Subcutaneous abdominal adipose tissue (tissue), 5 donors: ENCODE measurements around the gene DND1.
"Not testable (repeated sequence)": the region's sequence is repeated elsewhere in the genome, so short reads cannot be mapped to it uniquely, and the experiment has no call there.

ENCODE experiments used
- H3K27ac ChIP-seq: one replicate; pipeline ENCODE4 v1.7.0; 2013; ENCODE audit warnings: low read depth, mild to moderate bottlenecking, inconsistent platforms, low read length, moderate library complexity
- H3K27me3 ChIP-seq, 5 donors: one replicate each; pipeline ENCODE4 v1.7.0; 2013; ENCODE audit warnings: low read length in 5 of 5, inconsistent platforms in 1 of 5; ENCODE audit not compliant: control insufficient read depth in 5 of 5, insufficient read depth in 4 of 5
- H3K36me3 ChIP-seq, 5 donors: one replicate each; pipeline ENCODE4 v1.7.0; 2013; ENCODE audit warnings: low read length in 5 of 5; ENCODE audit not compliant: control insufficient read depth in 5 of 5, insufficient read depth in 5 of 5
- H3K4me1 ChIP-seq, 5 donors: one replicate each; pipeline ENCODE4 v1.7.0; 2013; ENCODE audit warnings: low read length in 5 of 5, mild to moderate bottlenecking in 3 of 5, moderate library complexity in 1 of 5; ENCODE audit not compliant: control insufficient read depth in 5 of 5, insufficient read depth in 5 of 5
- H3K4me3 ChIP-seq, 5 donors: one replicate each; pipeline ENCODE4 v1.7.0; 2013; ENCODE audit warnings: low read length in 5 of 5, low read depth in 1 of 5
- H3K9ac ChIP-seq, 5 donors: one replicate each; pipeline ENCODE4 v1.7.0; 2013; ENCODE audit warnings: low read length in 5 of 5, mild to moderate bottlenecking in 4 of 5, moderate library complexity in 3 of 5
- H3K9me3 ChIP-seq, 5 donors: one replicate each; pipeline ENCODE4 v1.7.0; 2013; ENCODE audit warnings: low read length in 5 of 5; ENCODE audit not compliant: control insufficient read depth in 5 of 5
- donor health status: healthy.
- donor health status: healthy.
- donor health status: healthy.
- donor health status: healthy.
- donor health status: healthy.

The DND1 gene

GRCh38 chr5:140673187-140673976, at the start of gene DND1:
TSS of gene DND1 (minus strand) at chr5:140673576. CDS start at chr5:140673542, 34 bp downstream.
- Histone ChIP-seq H3K4me1 (peaks cover 0 to 9% (median 4%) of the 10 kb centered on the region in 5 donors), H3K9ac (no peak within 1 kb of the TSS), H3K27ac (no peak within 1 kb of the TSS), H3K4me3 (peak within 1 kb of the TSS in 3 of 5 donors; percentile 16 to 39 (median 22)), H3K36me3 (peaks cover 0 to 94% (median 74%) of the 10 kb centered on the region in 5 donors), H3K9me3 (no peaks in the 10 kb centered on the region), H3K27me3 (no peaks in the 10 kb centered on the region)

GRCh38 chr5:140721395-140721794, 48.0 kb upstream of the DND1 start:
- not testable (repeated sequence) for H3K4me1 ChIP-seq, H3K27ac ChIP-seq, H3K36me3 ChIP-seq, H3K4me3 ChIP-seq, H3K9me3 ChIP-seq, H3K9ac ChIP-seq, H3K27me3 ChIP-seq

GRCh38 chr5:140720738-140721137, 47.4 kb upstream of the DND1 start:
- H3K27me3 ChIP-seq, H3K4me3 ChIP-seq, H3K36me3 ChIP-seq, H3K4me1 ChIP-seq, H3K9ac ChIP-seq, H3K27ac ChIP-seq, H3K9me3 ChIP-seq: not testable (repeated sequence)

- H3K27ac ChIP-seq = no peak overlapping the region
- no peaks in the 10 kb centered on the region for H3K36me3 ChIP-seq
- H3K9me3 ChIP-seq = no peaks in the 10 kb centered on the region
- H3K4me1 ChIP-seq = no peaks in the 10 kb centered on the region
- H3K4me3 ChIP-seq = no peak overlapping the region
- no peaks in the 10 kb centered on the region for H3K27me3 ChIP-seq
- peak overlapping the region in 1 of 5 donors; percentile 28 for H3K9ac ChIP-seq
Measured at GRCh38 chr5:140718266-140718592, 44.9 kb upstream of the DND1 start.

- H3K27me3 ChIP-seq, H3K4me3 ChIP-seq, H3K9ac ChIP-seq, H3K36me3 ChIP-seq, H3K4me1 ChIP-seq, H3K27ac ChIP-seq, H3K9me3 ChIP-seq: not testable (repeated sequence)
Measured at GRCh38 chr5:140716238-140716637, 42.9 kb upstream of the DND1 start.

- Histone ChIP-seq H3K27ac (no peak overlapping the region), H3K4me3 (no peak overlapping the region), H3K4me1 (peaks cover 0 to 6% (median 5%) of the 10 kb centered on the region in 5 donors), H3K9ac (no peak overlapping the region), H3K9me3 (no peaks in the 10 kb centered on the region), H3K27me3 (no peaks in the 10 kb centered on the region), H3K36me3 (no peaks in the 10 kb centered on the region)
Measured at GRCh38 chr5:140713562-140714094, 40.3 kb upstream of the DND1 start.

- no peak overlapping the region for H3K27ac ChIP-seq
- H3K4me1 ChIP-seq = peaks cover 0 to 11% (median 5%) of the 10 kb centered on the region in 5 donors
- peaks cover 0 to 9% (median 3%) of the 10 kb centered on the region in 5 donors for H3K36me3 ChIP-seq
- H3K9me3 ChIP-seq = no peaks in the 10 kb centered on the region
- no peaks in the 10 kb centered on the region for H3K27me3 ChIP-seq
- H3K4me3 ChIP-seq = peak overlapping the region in 2 of 5 donors; percentile 67 to 76
- H3K9ac ChIP-seq = no peak overlapping the region
Measured at GRCh38 chr5:140711794-140712193, 38.4 kb upstream of the DND1 start.

- Histone ChIP-seq H3K9ac (peak overlapping the region; percentile 50 to 86 (median 67)), H3K27me3 (no peaks in the 10 kb centered on the region), H3K9me3 (no peaks in the 10 kb centered on the region), H3K4me3 (peak overlapping the region; percentile 67 to 93 (median 81)), H3K36me3 (peaks cover 3 to 14% (median 9%) of the 10 kb centered on the region in 5 donors), H3K4me1 (peaks cover 0 to 18% (median 5%) of the 10 kb centered on the region in 5 donors), H3K27ac (peak overlapping the region; percentile 80)
Measured at GRCh38 chr5:140710899-140711552, 37.6 kb upstream of the DND1 start.

- Histone ChIP-seq H3K4me1 (peaks cover 0 to 18% (median 5%) of the 10 kb centered on the region in 5 donors), H3K36me3 (peaks cover 18 to 36% (median 31%) of the 10 kb centered on the region in 5 donors)
- H3K9me3 ChIP-seq, H3K27ac ChIP-seq, H3K27me3 ChIP-seq, H3K9ac ChIP-seq, H3K4me3 ChIP-seq: not testable (repeated sequence)
Measured at GRCh38 chr5:140708787-140709186, 35.4 kb upstream of the DND1 start.

GRCh38 chr5:140707812-140708211, 34.4 kb upstream of the DND1 start:
- Histone ChIP-seq H3K4me3 (no peak overlapping the region), H3K27me3 (no peaks in the 10 kb centered on the region), H3K27ac (no peak overlapping the region), H3K9me3 (no peaks in the 10 kb centered on the region), H3K36me3 (peaks cover 21 to 46% (median 40%) of the 10 kb centered on the region in 5 donors), H3K4me1 (peaks cover 0 to 18% (median 5%) of the 10 kb centered on the region in 5 donors), H3K9ac (no peak overlapping the region)
